Panc1 (cell line): ENCODE results near the gene AP4B1. TPM values are rescaled to one million over a fixed set of nuclear protein-coding genes. Genes with fewer than 3 reads are reported as not detected.

ENCODE experiments used
- ATAC-seq: fragments of 200-7000 bp; cut with Tn5 transposase; 2 replicates; pipeline ENCODE4 v1.9.1; 2020; ENCODE audit warnings: mild to moderate bottlenecking, moderate library complexity
- BruUV-seq: library from RNA; stranded (reverse); fragments of 400-500 nt; replicated peaks from 2 replicates; lab custom pipeline; 2021; lab: Mats Ljungman, UMichigan
- CTCF ChIA-PET: fragments of 300-600 bp; sonication (Branson Sonifier 250); formaldehyde crosslinking; loops from one replicate; lab custom pipeline; 2022; ENCODE audit warnings: antibody characterized with exemption; lab: Charles Lee
- POLR2A ChIA-PET: fragments of 300-600 bp; sonication (Branson Sonifier 250); formaldehyde crosslinking; loops from one replicate; lab custom pipeline; 2022; ENCODE audit warnings: antibody characterized with exemption; lab: Charles Lee
- DNase-seq: peaks from one replicate; pipeline ENCODE4 v3.0.0-alpha.2; 2010; ENCODE audit warnings: low read depth, low spot score
- H3K27ac ChIP-seq: 2 replicates; pipeline ENCODE4 v1.5.1; 2011; ENCODE audit warnings: mild to moderate bottlenecking, low read length, inconsistent platforms
- H3K27me3 ChIP-seq: fragments of 200-500 bp; sonication (Bioruptor generic); 2 replicates; pipeline ENCODE4 v1.6.0; 2014; ENCODE audit warnings: low read length, inconsistent platforms; ENCODE audit not compliant: control insufficient read depth, insufficient read depth
- H3K36me3 ChIP-seq: fragments of 200-500 bp; sonication (Bioruptor generic); 2 replicates; pipeline ENCODE4 v1.5.1; 2014; ENCODE audit warnings: inconsistent platforms, mild to moderate bottlenecking, low read length, moderate library complexity; ENCODE audit not compliant: control insufficient read depth, insufficient read depth
- H3K4me1 ChIP-seq: 2 replicates; pipeline ENCODE4 v1.5.1; 2011; ENCODE audit warnings: inconsistent platforms, mild to moderate bottlenecking, low read length, moderate library complexity; ENCODE audit not compliant: control insufficient read depth, insufficient read depth
- H3K4me3 ChIP-seq, 2 experiments: 2 replicates each; pipeline ENCODE4 v1.5.1; 2011 to 2012; ENCODE audit warnings: low read depth in 2 of 2, low read length in 2 of 2, mild to moderate bottlenecking in 2 of 2, inconsistent platforms in 1 of 2, moderate library complexity in 1 of 2
- H3K9me3 ChIP-seq: fragments of 200-500 bp; sonication (Bioruptor generic); 2 replicates; pipeline ENCODE4 v1.5.1; 2014; ENCODE audit warnings: low read depth, mild to moderate bottlenecking, inconsistent platforms, low read length, moderate library complexity; ENCODE audit not compliant: control insufficient read depth, insufficient read depth
- CTCF ChIP-seq: fragments of 450-650 bp; IDR thresholded peaks from 2 replicates; pipeline ENCODE4 v1.5.1; 2017; ENCODE audit warnings: mild to moderate bottlenecking
- POLR2AphosphoS5 ChIP-seq: IDR thresholded peaks from 2 replicates; pipeline ENCODE4 v1.6.1; 2012; ENCODE audit warnings: mild to moderate bottlenecking, low read depth, low read length, moderate library complexity
- REST ChIP-seq, 2 experiments: IDR thresholded peaks; 2 replicates each; pipeline ENCODE4 v1.6.1; 2011 to 2012; ENCODE audit warnings: low read depth in 2 of 2, control low read depth in 1 of 2, low read length in 1 of 2, mild to moderate bottlenecking in 1 of 2, moderate library complexity in 1 of 2; ENCODE audit not compliant: insufficient read depth in 1 of 2
- SIN3A ChIP-seq: IDR thresholded peaks from 2 replicates; pipeline ENCODE4 v1.6.1; 2012; ENCODE audit warnings: low read depth, mild to moderate bottlenecking, low read length, moderate library complexity, borderline replicate concordance; ENCODE audit not compliant: insufficient read depth
- TCF7L2 ChIP-seq: IDR thresholded peaks from 2 replicates; pipeline ENCODE4 v1.6.1; 2011; ENCODE audit warnings: mild to moderate bottlenecking, low read depth, low read length, inconsistent platforms
- in situ Hi-C: cut with HindIII; loops from 2 replicates; pipeline ENCODE4 v1.10.0; 2016; ENCODE audit warnings: low sequenced_read_pairs, low pct_unique_long_range_greater_than_20kb
- intact Hi-C: fragments of 100-400 bp; cut with micrococcal nuclease; formaldehyde crosslinking; loops from one replicate; pipeline ENCODE4 v1.10.0; 2022; ENCODE audit not compliant: unreplicated experiment
- total RNA-seq: library from RNA; stranded (reverse); gene quantifications from one replicate; pipeline ENCODE4 v1.2.1, GENCODE V29; 2021; ENCODE audit not compliant: unreplicated experiment

The AP4B1 gene
- total RNA-seq, 1 experiment from 2014 or later: 14.2 TPM

- H3K4me1 ChIP-seq: no peaks in the 10 kb centered on the region
- CTCF ChIA-PET: interaction anchor here (0.6 kb wide), 1 partner anchor 64 kb away, joined by 3 read pairs; no protein-coding TSS in a partner anchor
- H3K4me3 ChIP-seq: no peak overlapping the region
- TF ChIP-seq POLR2AphosphoS5: no peak
- TF ChIP-seq SIN3A: no peak
- POLR2A ChIA-PET: no interaction called here
- no peak for ATAC-seq
- no TSS peak for BruUV-seq
- H3K36me3 ChIP-seq: no peaks in the 10 kb centered on the region
- no peak for DNase-seq
- H3K27ac ChIP-seq: no peak overlapping the region
- no peaks in the 10 kb centered on the region for H3K9me3 ChIP-seq
- in situ Hi-C loops (no loop called here), intact Hi-C loops (no loop called here)
- H3K27me3 ChIP-seq: no peaks in the 10 kb centered on the region
Observed at GRCh38 chr1:113868387-113869083, 36.1 kb downstream of the AP4B1 start.

- POLR2A ChIA-PET: interaction anchor here (0.6 kb wide), 1 partner anchor 72 kb away, joined by 3 read pairs; no protein-coding TSS in a partner anchor
- no TSS peak for BruUV-seq
- no peak for ATAC-seq
Observed at GRCh38 chr1:113861641-113862040, 43.0 kb downstream of the AP4B1 start.

GRCh38 chr1:113860891-113861290 is 43.7 kb downstream of the AP4B1 start:
- ATAC-seq (no peak), DNase-seq (no peak)
- no peaks in the 10 kb centered on the region for H3K27me3 ChIP-seq
- in situ Hi-C loops: no loop called here
- H3K36me3 ChIP-seq: no peaks in the 10 kb centered on the region
- H3K27ac ChIP-seq: no peak overlapping the region
- TF ChIP-seq TCF7L2 (no peak), REST (IDR thresholded peaks at IDR 0.05; ENCODE audit: insufficient read depth in 1 of 2, low read depth in 2 of 2, low read length in 1 of 2) (no peak), POLR2AphosphoS5 (no peak), CTCF (no peak)
- ChIA-PET POLR2A (no interaction called here), CTCF (no interaction called here)
- intact Hi-C loops: no loop called here
- H3K9me3 ChIP-seq: no peaks in the 10 kb centered on the region
- no TSS peak for BruUV-seq
- no peaks in the 10 kb centered on the region for H3K4me1 ChIP-seq
- H3K4me3 ChIP-seq: no peak overlapping the region

More at GRCh38 chr1:113861641-113862040, 43.0 kb downstream of the AP4B1 start:
- intact Hi-C loops (no loop called here), in situ Hi-C loops (no loop called here)
- no peak overlapping the region for H3K27ac ChIP-seq
- no peaks in the 10 kb centered on the region for H3K27me3 ChIP-seq
- H3K4me3 ChIP-seq: no peak overlapping the region
- H3K36me3 ChIP-seq: no peaks in the 10 kb centered on the region
- H3K4me1 ChIP-seq: no peaks in the 10 kb centered on the region
- DNase-seq: no peak
- CTCF ChIA-PET: no interaction called here
- H3K9me3 ChIP-seq: no peaks in the 10 kb centered on the region
- no peak for TF ChIP-seq TCF7L2
